ENCODE measurements around the gene TENM4.

- TF ChIP-seq CTCF (IDR thresholded peaks at IDR 0.05), result no peak
- TF ChIP-seq POLR2A (IDR thresholded peaks at IDR 0.05), result no peak
- TF ChIP-seq EP300 (IDR thresholded peaks at IDR 0.05), result no peak
Measured at GRCh38 chr11:78800756-78801155, 640.1 kb downstream of the TENM4 start.
